ENCODE results near the gene GOLGA1. TPM values are rescaled to one million over a fixed set of nuclear protein-coding genes. Genes with fewer than 3 reads are reported as not detected.

The GOLGA1 gene
- total RNA-seq, 3 donors from 2014 or later: 23.6 to 37.1 (median 31.2) TPM

DNA sequence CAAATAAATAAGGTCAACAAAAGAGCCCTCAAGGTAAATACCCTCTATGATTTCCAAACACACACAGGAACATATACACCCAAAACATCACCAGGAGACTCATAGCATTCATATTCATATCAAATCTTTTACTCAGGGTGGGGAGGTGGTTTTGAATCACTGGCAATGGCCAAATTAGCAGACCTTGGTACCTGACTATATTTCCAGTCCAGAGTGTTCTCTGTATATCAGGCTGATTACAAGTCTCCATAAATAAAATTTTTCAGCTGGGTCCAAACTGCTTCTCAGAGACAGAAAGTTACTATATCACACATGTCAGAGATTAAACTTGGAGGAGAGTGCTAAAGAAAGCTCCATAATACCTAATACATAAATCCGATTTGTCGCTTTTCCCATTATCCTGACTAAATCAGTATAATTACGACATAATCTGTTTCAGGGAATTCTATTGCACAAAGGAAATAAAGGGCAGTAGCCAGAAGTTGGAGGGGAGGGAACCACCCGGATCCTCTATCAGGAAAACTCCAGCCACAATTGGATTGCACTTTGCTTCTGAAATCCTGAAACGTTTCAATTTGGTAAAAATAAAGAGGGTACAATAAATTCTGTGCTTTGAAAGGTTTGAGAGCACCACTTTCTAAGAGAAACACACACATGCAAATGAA is 7.0 kb upstream of the GOLGA1 start:
- intact Hi-C loops (cut with DNase I, micrococcal nuclease): loop anchor here (10.0 kb wide), 1 partner anchor 197 kb away; the partner anchor contains the start of gene SCAI (in 2 of the 2)
- Histone ChIP-seq H3K4me1 (ENCODE audit: low read depth) (no peaks in the 10 kb centered on the region), H3K36me3 (ENCODE audit: low read depth) (no peaks in the 10 kb centered on the region), H3K4me3 (no peak overlapping the region), H3K9me3 (no peaks in the 10 kb centered on the region)
- DNase-seq: no peak
- TF ChIP-seq, protein P1, sequence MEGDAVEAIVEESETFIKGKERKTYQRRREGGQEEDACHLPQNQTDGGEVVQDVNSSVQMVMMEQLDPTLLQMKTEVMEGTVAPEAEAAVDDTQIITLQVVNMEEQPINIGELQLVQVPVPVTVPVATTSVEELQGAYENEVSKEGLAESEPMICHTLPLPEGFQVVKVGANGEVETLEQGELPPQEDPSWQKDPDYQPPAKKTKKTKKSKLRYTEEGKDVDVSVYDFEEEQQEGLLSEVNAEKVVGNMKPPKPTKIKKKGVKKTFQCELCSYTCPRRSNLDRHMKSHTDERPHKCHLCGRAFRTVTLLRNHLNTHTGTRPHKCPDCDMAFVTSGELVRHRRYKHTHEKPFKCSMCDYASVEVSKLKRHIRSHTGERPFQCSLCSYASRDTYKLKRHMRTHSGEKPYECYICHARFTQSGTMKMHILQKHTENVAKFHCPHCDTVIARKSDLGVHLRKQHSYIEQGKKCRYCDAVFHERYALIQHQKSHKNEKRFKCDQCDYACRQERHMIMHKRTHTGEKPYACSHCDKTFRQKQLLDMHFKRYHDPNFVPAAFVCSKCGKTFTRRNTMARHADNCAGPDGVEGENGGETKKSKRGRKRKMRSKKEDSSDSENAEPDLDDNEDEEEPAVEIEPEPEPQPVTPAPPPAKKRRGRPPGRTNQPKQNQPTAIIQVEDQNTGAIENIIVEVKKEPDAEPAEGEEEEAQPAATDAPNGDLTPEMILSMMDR (IDR thresholded peaks at IDR 0.05): no peak
- no peak for ATAC-seq

DNA sequence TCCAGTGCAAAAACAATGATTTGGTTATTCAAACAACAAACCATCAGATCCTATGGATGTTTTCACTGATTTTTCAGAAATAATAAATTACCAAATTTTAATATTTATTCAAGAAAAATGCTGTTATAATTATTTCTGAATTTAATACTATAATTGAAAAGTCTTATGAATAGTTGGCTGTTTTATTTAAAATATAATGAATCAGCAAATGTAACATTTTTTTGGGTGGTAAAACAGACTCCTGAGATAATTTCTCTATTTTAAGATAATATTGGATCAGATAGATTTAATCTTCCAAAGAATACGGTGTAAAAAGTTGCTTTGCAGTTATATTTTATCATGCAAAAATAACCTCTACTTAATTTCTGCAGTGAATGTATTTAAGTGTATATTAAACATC is 5.3 kb upstream of the GOLGA1 start:
- H3K9me3 ChIP-seq: no peaks in the 10 kb centered on the region
- ATAC-seq: no peak
- peaks cover 8% of the 10 kb centered on the region for H3K4me1 ChIP-seq (ENCODE audit: low read depth)
- H3K4me3 ChIP-seq: no peak overlapping the region
- TF ChIP-seq, protein P1 (IDR thresholded peaks at IDR 0.05): no peak
- H3K36me3 ChIP-seq (ENCODE audit: low read depth): no peaks in the 10 kb centered on the region
- no peak for DNase-seq
- intact Hi-C loops (cut with DNase I, micrococcal nuclease): loop anchor here (10.0 kb wide), 1 partner anchor 199 kb away; the partner anchor contains the start of gene SCAI (in 2 of the 2)

DNA sequence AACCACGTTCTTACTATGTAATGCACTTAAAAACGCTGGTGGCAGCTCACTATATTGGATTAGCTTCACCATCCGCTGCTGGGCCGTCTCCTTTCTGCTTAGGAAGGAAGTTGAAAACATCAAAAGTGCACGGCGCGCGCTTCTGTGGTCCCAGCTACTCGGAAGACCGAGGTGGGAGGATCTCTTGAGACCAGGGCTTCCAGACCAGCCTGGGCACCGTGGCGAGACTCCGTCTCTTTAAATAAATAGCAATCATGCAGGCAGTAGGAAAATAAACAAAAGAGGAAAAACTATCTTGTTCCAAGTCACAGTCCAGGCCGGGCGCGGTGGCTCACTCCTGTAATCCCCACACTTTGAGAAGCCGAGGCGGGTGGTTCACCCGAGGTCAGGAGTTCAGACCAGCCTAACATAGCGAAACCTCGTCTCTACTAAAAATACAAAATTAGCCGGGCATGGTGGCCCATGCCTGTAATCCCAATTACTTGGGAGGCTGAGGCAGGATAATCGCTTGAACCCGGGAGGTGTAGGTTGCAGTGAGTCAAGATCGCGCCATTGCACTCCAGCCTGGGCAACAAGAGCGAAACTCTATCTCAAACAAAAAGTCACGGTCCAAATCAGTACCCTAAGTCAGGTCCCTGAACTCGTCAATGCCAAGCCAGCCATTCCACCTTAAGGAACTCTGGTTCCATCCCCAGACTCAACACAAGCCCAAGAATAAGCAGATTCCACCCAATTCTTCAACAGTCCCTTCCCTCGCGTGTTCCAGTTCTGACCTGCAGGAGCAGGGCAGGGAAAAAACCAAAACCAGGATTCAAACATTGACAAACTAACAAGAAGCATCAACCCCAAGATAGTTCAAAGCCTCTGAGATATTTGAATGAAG is 1.0 kb upstream of the GOLGA1 start:
- ATAC-seq (peak; percentile 49), DNase-seq (peak; percentile 72 to 85 (median 76))
- TF ChIP-seq, protein P1 (IDR thresholded peaks at IDR 0.05): no peak
- Histone ChIP-seq H3K9me3 (no peaks in the 10 kb centered on the region), H3K4me3 (peak overlapping the region; percentile 80), H3K4me1 (ENCODE audit: low read depth) (peaks cover 8% of the 10 kb centered on the region), H3K36me3 (ENCODE audit: low read depth) (no peaks in the 10 kb centered on the region)
- intact Hi-C loops (cut with DNase I, micrococcal nuclease): loop anchor here (10.0 kb wide), 1 partner anchor 203 kb away; the partner anchor contains the start of gene SCAI (in 2 of the 2)

DNA sequence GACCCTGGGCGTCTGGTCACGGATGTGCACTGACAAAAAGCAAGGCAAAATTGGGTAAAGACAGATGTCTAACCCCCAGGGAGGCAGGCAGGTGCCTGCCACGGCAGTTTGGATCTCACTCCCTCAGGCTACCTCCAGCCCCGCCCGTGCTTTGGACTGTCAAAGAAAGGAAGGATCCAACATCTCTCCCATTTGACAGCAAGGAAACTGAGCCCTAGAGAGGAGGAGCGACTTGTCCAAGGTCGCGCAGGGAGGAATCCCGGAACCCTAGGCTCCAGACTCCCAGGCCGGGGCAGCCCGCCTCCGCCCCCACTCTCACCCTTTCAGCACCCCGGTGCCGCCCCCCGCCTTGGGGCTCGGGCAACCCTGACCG is 376 bp downstream of the GOLGA1 start:
- peak overlapping the region; percentile 80 for H3K4me3 ChIP-seq
- H3K9me3 ChIP-seq: no peaks in the 10 kb centered on the region
- peaks cover 8% of the 10 kb centered on the region for H3K4me1 ChIP-seq (ENCODE audit: low read depth)
- ATAC-seq (peak; percentile 59), DNase-seq (no peak)
- intact Hi-C loops (cut with DNase I, micrococcal nuclease): loop anchor here (10.0 kb wide), 1 partner anchor 204 kb away; the partner anchor contains the start of gene SCAI (in 2 of the 2)
- TF ChIP-seq, protein P1 (IDR thresholded peaks at IDR 0.05): no peak
- no peaks in the 10 kb centered on the region for H3K36me3 ChIP-seq (ENCODE audit: low read depth)

DNA sequence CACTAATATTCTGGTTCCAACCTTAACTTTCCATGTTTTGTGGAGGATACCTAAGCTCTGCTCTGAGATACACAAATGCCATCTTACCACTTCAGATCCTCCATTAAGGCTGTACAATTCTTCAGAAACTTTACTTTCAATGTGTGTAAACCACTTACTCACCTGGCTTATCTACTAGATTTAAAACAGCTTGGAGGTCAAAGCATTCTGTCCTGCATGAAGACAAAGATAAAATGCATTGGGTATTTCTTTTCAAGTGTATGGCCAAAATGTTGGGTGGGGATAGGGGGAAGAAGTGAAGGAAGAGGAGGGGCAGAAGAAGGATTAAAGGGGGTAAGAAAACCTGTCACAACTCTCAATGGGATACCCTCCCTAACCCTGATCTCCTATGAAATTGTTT is 939 bp downstream of the GOLGA1 start:
- intact Hi-C loops (cut with DNase I, micrococcal nuclease): loop anchor here (10.0 kb wide), 1 partner anchor 205 kb away; the partner anchor contains the start of gene SCAI (in 2 of the 2)
- DNase-seq (no peak), ATAC-seq (no peak)
- Histone ChIP-seq H3K9me3 (no peaks in the 10 kb centered on the region), H3K36me3 (ENCODE audit: low read depth) (no peaks in the 10 kb centered on the region), H3K4me3 (peak overlapping the region; percentile 80), H3K4me1 (ENCODE audit: low read depth) (peaks cover 8% of the 10 kb centered on the region)
- TF ChIP-seq, protein P1 (IDR thresholded peaks at IDR 0.05): no peak

All from mucosa of descending colon (tissue), 3 donors.